Activated gamma-delta T cell treated with anti-CD3 and anti-CD28 coated beads, Interleukin-2, amount 50 U/mL, for 16 hours (primary cell): ENCODE results near the gene PCGF3.
"Not testable (repeated sequence)": the region's sequence is repeated elsewhere in the genome, so short reads cannot be mapped to it uniquely, and the experiment has no call there.

Source experiments
- DNase-seq: peaks from one replicate; pipeline ENCODE4 v3.0.0-alpha.2; 2020; ENCODE audit warnings: low read depth

The PCGF3 gene

DNA sequence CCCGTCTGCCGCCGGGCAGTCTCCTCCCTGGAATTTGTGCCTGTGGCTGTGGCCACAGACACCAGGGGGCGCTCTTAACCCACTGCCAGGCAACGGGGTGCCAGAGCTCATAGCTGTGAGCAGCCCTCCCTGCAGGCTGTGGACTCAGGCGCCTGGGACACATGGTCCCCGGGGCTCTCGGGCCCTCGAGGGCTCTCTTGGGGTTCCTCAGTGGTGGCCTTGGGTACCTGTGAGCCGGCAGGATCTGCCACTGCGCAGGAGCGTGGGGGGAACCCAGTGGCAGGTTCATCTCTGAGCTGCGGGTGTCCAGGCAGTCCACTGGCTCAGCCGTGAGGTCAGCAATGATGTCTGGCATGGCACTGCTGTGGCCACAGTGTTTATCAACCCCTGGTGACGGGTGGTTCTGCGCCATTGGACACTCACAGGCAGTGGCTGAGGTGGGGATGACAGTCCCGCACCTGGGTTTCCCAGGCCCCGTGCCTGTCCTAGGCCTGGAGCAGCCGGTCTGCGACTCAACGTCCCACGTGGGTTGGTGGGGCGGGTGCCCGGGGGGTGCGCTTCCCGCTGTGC, 37.2 kb downstream of the PCGF3 start:
- DNase-seq = peak; percentile 73

DNA sequence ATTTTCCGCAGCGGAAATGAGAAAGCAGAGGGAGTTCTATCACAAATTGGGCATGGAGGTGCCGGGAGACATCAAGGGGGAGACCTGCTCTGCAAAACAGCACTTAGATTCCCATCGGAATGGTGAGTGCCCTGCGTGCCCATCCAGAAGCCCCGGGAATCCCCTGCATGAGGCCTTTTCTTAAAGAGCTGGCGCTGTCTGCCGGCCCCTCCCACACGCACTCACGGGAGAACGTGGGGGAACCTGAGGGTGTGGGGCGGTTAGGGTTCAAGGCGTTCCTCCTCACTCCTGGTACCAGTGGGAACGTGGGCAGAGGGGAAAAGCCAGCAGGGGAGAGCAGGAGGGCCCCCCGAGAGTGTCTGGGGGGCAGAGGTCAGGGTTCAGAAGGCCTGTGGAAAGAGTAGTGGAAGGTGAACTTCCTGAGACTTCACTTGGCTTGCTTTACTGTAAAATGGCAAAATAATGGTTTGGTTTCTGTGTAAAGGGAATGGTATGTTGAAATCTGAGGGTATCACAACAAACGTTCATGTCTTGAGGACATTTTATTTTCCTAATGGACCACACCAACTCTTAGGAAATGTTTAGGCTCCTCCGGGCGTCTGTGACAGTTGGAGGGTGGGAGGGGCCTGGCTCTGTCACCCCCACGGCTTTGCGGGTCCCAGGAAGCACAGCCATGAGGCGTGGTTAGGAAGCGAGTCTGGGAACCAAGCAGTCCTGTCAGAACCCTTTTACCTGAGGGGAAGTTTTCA, 38.0 kb downstream of the PCGF3 start:
- DNase-seq = no peak

DNA sequence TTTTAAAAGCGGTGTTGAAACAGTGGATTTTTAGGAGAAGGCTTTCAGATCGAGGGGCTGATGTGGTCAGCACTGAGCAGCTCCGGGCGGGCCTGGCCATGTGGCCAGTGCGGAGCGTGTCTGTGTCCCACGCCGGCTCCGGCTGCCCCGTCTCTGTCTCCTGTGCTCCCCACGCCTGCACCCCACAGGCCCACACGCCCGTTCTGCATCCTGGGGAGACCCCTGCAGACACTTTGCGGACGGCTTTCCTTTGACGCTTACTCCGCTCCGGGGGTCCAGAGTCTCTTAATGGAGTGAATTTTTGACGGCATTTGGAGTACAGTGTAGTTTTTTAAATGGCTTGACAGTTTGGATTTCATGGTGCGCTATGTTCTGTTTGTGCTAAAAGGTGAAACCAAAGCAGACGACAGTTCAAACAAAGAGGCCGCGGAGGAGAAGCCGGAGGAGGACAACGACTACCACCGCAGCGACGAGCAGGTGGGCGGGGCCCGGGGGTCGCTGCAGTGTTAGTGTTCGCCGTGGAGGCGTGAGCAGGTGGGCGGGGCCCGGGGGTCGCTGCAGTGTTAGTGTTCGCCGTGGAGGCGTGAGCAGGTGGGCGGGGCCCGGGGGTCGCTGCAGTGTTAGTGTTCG, 38.7 kb downstream of the PCGF3 start:
- DNase-seq = no peak

DNA sequence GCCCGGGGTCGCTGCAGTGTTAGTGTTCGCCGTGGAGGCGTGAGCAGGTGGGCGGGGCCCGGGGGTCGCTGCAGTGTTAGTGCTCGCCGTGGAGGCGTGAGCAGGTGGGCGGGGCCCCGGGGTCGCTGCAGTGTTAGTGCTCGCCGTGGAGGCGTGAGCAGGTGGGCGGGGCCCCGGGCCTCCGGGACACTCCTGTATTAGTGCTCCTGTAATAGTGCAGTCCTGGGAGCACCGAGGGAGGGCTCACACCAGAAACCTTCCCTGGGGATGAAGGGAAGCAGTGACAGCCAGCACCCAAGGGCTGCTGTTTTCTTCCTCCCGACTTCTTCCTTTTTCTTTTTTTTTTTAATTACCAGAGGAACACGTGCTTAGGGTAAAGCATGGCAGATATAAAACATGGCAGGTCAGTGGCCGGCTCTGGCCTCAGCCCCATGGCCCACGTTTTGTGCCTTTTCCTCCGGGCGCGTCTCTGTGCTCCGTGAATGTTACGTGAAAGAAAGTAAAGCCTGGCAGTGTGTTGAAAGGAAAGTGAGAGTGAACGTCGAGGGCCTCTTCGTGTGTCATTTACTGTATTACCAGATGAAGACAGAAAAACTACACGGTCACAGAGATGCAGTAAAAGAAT, 42.0 kb downstream of the PCGF3 start:
- DNase-seq = no peak

GRCh38 chr4:748461-748860, 42.8 kb downstream of the PCGF3 start:
- no peak for DNase-seq

GRCh38 chr4:749698-750666, 44.4 kb downstream of the PCGF3 start:
- no peak for DNase-seq

DNA sequence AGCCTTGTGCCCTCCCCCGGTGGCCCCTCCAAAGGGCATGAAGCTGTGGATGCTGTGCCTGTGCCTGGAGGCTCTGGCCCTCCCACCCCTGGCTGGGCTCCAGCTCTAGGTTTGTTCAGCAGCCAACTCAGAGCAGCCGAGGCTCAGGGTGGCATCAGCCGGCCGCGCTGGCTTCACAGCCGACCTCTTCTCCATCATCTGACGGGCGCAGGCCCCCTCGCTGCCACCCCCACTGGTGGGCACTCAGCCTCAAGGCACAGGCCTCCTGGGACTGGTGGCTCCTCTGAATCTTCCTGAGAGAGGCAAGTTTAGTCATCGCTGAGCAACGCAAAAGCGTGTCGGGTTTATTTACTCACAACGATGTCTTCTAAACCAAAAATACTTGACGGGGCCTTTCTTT, 46.0 kb downstream of the PCGF3 start:
- DNase-seq = no peak

DNA sequence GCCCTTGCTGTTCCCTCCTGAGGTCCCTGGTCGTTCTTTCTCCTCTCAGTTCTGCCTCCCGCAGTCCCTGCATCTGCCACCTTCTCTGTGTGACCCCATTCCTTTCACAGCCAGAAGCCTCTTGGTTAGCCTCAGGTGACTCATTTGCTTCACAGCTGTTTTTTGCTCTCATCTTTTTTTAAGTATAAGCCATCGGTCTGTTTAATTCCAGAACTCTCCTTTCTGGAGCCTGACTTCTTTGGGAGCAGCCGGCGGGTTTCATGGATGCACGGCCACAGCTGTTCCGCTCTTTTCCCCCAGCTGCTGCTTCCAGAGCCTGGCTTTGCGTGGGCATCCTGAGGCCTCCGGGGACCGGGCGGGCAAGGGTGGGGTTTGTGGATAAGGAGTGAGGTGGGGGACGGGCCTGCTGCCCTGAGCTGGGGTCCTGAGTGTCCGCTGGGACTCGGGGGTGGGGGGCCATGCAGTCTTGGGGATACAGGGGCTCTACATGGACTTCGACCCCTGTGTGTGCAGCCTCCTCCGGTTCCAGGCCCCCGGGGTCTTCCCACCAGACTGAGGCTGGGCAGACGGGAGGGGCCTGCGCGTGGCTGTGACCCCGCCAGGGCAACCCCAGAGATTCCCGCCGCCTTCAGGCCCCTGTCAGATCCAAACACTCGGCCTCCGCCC, 46.7 kb downstream of the PCGF3 start:
- DNase-seq = no peak

DNA sequence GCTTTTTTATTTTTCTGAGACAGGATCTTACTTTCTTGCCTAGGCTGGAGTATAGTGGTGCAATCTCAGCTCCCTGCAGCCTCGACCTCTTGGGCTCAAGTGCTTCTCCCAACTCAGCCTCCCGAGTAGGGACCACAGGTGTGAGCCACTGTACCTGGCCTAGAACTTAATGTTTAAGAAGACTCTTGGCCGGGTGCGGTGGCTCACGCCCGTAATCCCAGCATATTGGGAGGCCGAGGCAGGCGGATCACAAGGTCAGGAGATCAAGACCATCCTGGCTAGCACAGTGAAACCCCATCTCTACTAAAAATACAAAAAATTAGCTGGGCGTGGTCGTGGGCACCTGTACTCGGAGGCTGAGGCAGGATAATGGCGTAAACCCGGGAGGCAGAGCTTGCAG, 47.6 kb downstream of the PCGF3 start:
- not testable (repeated sequence) for DNase-seq

DNA sequence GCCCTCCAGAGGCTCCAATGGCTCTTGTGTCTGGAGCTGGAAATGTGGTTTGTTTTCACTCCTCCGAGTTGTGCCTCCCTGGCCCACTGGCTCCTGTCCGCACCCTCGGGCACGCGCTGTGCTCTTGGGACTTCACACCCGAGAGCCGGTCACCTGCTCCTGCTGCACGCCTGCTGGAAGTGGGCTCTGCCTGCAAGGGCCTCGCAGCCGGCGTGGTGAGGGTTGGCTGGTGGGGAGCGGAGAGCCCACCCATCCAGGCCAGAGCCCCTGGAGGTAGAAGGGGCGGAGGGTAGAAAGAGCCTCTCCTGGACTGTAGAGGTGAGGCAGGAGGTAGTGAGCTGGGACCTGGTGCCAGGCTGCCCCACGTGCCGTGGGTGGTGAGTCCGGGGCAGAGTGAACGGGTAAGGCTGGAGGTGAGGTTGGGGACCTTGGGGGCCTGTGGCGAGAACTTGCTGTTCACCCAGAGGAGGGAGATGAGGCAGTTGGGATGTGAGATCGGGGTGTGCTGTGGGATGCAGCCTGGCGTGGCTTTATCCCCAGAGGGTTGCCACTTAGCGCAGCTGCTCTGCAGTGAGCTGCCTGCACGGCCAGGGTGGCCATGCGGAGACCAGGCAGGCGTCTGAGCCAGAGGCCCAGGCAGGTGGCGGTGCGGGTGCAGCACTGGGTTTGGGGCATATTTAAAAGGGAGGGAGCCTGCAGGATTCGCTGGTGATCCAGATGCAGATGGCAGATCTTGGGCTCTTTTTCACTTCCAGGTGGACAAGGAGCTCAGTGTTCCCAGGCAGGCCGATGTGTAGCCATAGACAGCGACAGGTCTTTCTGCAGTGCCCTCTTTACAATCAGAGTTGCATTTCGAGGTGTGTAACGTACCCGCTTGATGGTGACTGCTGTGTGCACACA, 48.8 kb downstream of the PCGF3 start:
- DNase-seq = no peak

DNA sequence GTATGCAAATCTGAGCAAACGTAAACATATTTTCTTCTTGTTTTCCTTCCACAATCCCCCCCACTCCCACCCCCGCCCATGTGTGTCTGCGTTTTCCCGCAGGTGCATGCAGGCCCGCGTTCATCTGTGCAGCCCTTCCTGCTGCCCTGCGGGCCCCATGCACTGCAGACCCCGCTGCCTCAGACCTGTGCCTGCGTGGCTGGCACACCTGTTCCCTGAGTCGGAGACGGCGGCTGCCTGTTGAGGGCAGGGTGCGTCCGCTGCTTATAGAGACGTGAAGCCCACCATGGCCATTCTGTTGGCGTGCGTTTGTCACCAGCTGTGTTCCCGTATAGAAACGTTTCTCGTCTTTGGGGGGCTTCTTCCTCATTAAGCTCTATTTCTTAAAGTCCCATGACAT, 51.5 kb downstream of the PCGF3 start:
- DNase-seq = no peak

DNA sequence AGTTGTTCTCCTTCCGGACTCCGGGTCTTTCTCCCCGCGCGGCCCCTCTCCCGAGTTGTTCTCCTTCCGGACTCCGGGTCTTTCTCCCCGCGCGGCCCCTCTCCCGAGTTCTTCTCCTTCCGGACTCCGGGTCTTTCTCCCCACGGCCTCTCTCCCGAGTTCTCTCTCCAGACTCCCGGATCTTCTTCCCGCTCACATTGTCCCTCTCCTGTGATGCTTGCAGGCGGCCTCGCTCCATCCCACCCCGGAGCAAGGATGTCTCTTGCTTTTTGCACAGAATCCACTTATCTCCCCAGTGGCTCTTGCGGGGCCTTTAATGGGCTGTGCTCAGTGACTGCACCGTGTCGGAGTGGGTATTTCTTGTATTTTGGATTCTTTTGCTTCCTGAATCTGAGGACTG, 54.2 kb downstream of the PCGF3 start:
- not testable (repeated sequence) for DNase-seq

- no peak for DNase-seq
Measured at GRCh38 chr4:760616-761015, 55.0 kb downstream of the PCGF3 start.

- no peak for DNase-seq
Measured at GRCh38 chr4:761086-761485, 55.5 kb downstream of the PCGF3 start.

DNA sequence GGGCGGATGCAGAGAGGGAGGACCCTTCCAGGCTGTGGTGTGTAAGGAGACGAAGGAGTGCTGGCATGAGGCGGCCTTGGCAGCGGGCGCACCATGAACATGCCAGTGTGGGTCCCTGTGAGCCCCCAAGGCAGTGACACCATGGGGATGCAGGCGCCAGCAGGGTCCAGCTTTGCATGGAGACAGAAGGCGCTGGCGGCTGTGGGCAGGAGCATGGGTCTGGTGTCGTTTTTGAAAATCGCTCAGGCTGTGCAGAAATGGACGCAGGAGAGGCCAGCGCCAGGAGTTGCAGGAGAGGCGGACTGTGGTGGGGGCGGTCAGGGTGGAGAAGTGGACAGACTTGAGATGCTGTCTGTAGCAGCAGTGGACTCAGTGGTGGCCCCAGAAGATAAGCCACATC, 56.1 kb downstream of the PCGF3 start:
- no peak for DNase-seq

DNA sequence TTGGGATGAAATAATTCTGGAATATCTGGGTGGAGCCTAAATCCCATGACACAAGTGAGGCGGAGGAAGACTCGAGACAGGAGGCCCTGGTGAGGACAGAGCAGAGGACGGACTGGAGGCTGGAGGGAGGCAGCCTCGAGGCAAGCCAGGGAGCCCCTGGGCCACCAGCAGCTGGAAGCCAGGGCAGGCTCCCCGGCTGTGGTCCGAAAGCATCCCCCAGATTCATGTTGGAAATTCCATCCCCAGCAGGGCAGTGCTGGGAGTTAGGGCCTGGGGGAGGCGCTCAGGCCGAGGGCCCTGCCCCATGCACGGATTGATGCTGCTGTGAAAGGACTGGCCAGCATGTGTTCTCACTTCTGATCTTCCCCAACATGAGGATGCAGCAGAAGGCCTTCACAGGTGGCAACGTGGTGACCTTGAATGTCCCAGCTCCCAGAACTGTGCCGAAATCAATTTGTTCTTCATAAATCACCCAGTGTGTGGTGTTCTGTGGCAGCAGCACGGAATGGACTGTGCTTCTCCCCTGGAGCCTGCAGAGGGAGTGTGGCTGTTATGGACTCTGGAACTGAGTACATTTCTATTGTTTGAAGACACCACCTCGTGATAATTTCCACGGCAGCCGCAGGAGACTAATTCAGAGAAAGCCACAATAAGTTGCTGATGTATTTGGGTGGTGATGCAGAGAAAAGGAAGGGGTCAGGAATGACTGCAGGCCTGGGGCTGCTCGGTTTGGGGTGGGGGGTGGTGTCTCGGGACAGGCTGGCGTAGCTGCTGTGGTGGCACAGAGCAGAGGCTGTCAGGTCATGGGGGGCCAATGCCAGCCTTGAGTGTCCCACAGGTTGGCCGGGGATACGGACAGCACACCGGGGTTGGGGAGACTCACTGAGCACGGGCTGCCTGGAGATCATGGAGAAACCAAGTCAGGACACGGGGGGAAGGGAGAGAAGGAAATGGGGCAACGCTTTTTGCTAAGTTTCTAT, 56.9 kb downstream of the PCGF3 start:
- DNase-seq = no peak

DNA sequence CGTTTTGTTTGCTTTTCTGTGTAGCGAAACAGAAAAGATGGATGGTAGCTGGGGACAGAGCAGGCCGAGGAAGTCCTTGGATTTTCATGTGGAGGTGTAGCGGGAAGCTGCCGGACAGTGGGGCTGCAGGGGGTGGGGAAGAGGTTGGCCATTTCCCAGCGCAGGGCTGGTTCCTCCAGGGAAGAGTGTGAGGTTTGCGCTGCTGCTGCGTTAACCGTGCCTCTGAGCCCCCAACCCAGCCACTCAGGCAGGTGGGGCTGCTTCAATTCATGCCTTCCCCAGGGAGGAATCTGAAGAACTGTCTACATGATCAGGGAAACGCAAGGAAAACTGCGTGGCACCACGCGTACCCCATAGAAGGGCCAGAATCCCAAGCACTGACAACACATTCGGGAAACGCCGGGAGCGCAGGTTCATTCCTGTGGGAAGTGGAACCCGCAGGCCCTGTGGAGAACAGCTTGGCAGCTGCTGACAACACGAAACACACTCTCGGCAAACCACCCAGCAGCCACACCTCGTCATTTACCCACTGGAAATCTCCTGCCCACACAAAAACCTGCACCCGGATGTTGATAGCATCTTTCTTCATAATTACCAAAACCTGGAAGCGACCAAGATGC, 57.7 kb downstream of the PCGF3 start:
- no peak for DNase-seq

DNA sequence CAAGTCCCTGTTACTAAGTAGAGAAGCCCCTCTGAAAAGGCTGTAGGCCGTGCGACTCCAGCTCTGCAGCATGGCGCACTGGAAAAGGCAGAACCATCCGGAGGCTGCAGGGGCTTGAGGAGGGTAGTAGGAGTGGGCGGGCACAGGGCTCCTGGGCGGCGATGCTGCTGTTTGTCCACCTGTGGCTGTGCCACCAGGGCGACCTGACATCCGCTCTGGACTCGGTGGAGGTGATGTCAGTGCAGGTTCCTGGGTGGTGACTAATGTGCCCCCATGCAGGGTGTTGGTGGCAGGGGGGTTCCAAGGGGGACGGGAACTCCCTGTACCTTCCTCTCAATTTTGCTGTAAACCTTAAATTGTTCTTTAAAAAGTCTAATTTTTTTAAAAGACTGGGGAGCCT, 58.3 kb downstream of the PCGF3 start:
- DNase-seq = no peak
